VCaP (cell line): Measurements from ENCODE around the gene COL4A6.

Experiments
- H3K27ac ChIP-seq: fragments of 450-650 bp; 2 replicates; pipeline ENCODE4 v1.5.1; 2017
- CTCF ChIP-seq: fragments of 450-650 bp; conservative IDR thresholded peaks from 2 replicates; pipeline ENCODE4 v1.5.1; 2017; ENCODE audit warnings: mild to moderate bottlenecking, moderate library complexity

The COL4A6 gene

GRCh38 chrX:108224727-108225621 lies 213.2 kb downstream of the COL4A6 start:
- peak; percentile 67 for TF ChIP-seq CTCF
- H3K27ac ChIP-seq = peak overlapping the region; percentile 47

- TF ChIP-seq CTCF = no peak
- H3K27ac ChIP-seq = peak overlapping the region; percentile 47; the same call in 1 of the 2 replicates
These were observed 214.0 kb downstream of the COL4A6 start for GRCh38 chrX:108224218-108224617.

- TF ChIP-seq CTCF = no peak
- H3K27ac ChIP-seq = no peak overlapping the region
These were observed 214.6 kb downstream of the COL4A6 start for GRCh38 chrX:108223585-108223984.

- TF ChIP-seq CTCF = no peak
- H3K27ac ChIP-seq = no peak overlapping the region
These were observed 216.8 kb downstream of the COL4A6 start for GRCh38 chrX:108221301-108221864.

- H3K27ac ChIP-seq = no peak overlapping the region
- TF ChIP-seq CTCF = no peak
These were observed 218.1 kb downstream of the COL4A6 start for GRCh38 chrX:108219949-108220601.

- TF ChIP-seq CTCF = no peak
- no peak overlapping the region for H3K27ac ChIP-seq
These were observed 220.3 kb downstream of the COL4A6 start for GRCh38 chrX:108217876-108218275.

- no peak overlapping the region for H3K27ac ChIP-seq
- no peak for TF ChIP-seq CTCF
These were observed 221.2 kb downstream of the COL4A6 start for GRCh38 chrX:108216919-108217571.
